Psoas muscle (tissue), 8 donors: ENCODE data around the gene LILRB2. TPM values are rescaled to one million over a fixed set of nuclear protein-coding genes. Genes with fewer than 3 reads are reported as not detected.
"Not testable (repeated sequence)": the region's sequence is repeated elsewhere in the genome, so short reads cannot be mapped to it uniquely, and the experiment has no call there.

Source experiments
- ATAC-seq, 4 donors: fragments of 200-7000 bp; cut with Tn5 transposase; one replicate each; pipeline ENCODE4 v1.9.1; 2020; ENCODE audit warnings: moderate library complexity in 3 of 4, mild to moderate bottlenecking in 2 of 4
- DNase-seq, 2 donors: peaks; one replicate each; pipeline ENCODE4 v3.0.0-alpha.2; 2020
- H3K27ac ChIP-seq: fragments of 200-600 bp; one replicate; pipeline ENCODE4 v1.8.0; 2022
- H3K27me3 ChIP-seq, 3 donors: fragments of 200-600 bp in 1 of 3; one replicate each; pipeline versions ENCODE4 v1.6.1 to v1.8.0; 2013 to 2022; ENCODE audit warnings: low read length in 2 of 3, mild to moderate bottlenecking in 2 of 3, moderate library complexity in 1 of 3; ENCODE audit not compliant: insufficient read depth in 3 of 3
- H3K36me3 ChIP-seq, 2 donors: fragments of 200-600 bp in 1 of 2; one replicate each; pipeline versions ENCODE4 v1.6.1 to v1.8.0; 2013 to 2022; ENCODE audit warnings: low read depth in 1 of 2, mild to moderate bottlenecking in 1 of 2, moderate library complexity in 1 of 2; ENCODE audit not compliant: insufficient read depth in 1 of 2
- H3K4me1 ChIP-seq: fragments of 200-600 bp; one replicate; pipeline ENCODE4 v1.8.0; 2022
- H3K4me3 ChIP-seq: fragments of 200-600 bp; one replicate; pipeline ENCODE4 v1.8.0; 2022; ENCODE audit warnings: mild to moderate bottlenecking
- H3K9me3 ChIP-seq: fragments of 200-600 bp; one replicate; pipeline ENCODE4 v1.8.0; 2022
- CTCF ChIP-seq: fragments of 200-600 bp; IDR thresholded peaks from one replicate; pipeline ENCODE4 v1.8.0; 2022; ENCODE audit warnings: antibody characterized with exemption
- WGBS, 3 donors: extraction: QIAGEN DNeasy Blood & Tissue Kit; methylation state at CpG; one replicate each; pipeline versions ENCODE4 v1.1.6 to v1.1.7; 2013; 5-methylcytosine and 5-hydroxymethylcytosine counted together
- intact Hi-C, 2 donors: fragments of 100-400 bp; cut with DNase I; formaldehyde crosslinking; loops; one replicate each; pipeline versions ENCODE4 v1.11.0 to v1.14.2; 2022
- polyA plus RNA-seq, 3 donors: library from polyadenylated mRNA; stranded (reverse); fragments of 200-250 nt; gene quantifications; one replicate each; pipeline ENCODE4 v1.2.3, GENCODE V29; 2013
- total RNA-seq, 4 donors: library from RNA; stranded (reverse); fragmentation: NEBNext Ultra II Directional in 2 of 4; extraction: Animal tissue kit (Norgen Biotek cat#: 25700) in 2 of 4; gene quantifications; one replicate each; pipeline versions ENCODE4 v1.2.1 to v1.2.4, GENCODE V29; 2021 to 2023
- donor health status: healthy with polysubstance abuse.
- donor health status: DM: no; HTN: no; CAD: no; lungs with moderate emphysema.
- donor health status: Bipolar disorder and iron deficiency.
- donor health status: healthy.
- donor health status: DM: yes; HTN: yes; CAD: no.
- donor health status: DM: no; HTN: no; CAD: no.
- donor health status: DM: no; HTN: no; CAD: no.
- donor health status: DM: yes; HTN: yes; CAD: no.

Gene LILRB2
- total and polyA plus RNA-seq, 7 donors: 0.41 to 2.4 (median 1.2) TPM

- no peaks in the 10 kb centered on the region for H3K36me3 ChIP-seq
- ATAC-seq (no peak), DNase-seq (no peak)
- no peaks in the 10 kb centered on the region for H3K27me3 ChIP-seq
- H3K4me1 ChIP-seq: no peaks in the 10 kb centered on the region
- WGBS, 3 donors: 66 to 71% (median 68%) methylated on average over 3 of the region's 3 CpGs
- H3K27ac ChIP-seq: no peak overlapping the region
- no peak for TF ChIP-seq CTCF
- no peaks in the 10 kb centered on the region for H3K9me3 ChIP-seq
- H3K4me3 ChIP-seq: no peak overlapping the region
- intact Hi-C loops: no loop called here
These were observed 7.1 kb downstream of the LILRB2 start for GRCh38 chr19:54273821-54274220.

- intact Hi-C loops, H3K27me3 ChIP-seq, ATAC-seq, H3K27ac ChIP-seq, H3K4me1 ChIP-seq, DNase-seq, H3K9me3 ChIP-seq, H3K4me3 ChIP-seq, H3K36me3 ChIP-seq: not testable (repeated sequence)
- 23 to 34% (median 34%) methylated on average over 5 of the region's 5 CpGs for WGBS, 3 donors
These were observed 8.7 kb downstream of the LILRB2 start for GRCh38 chr19:54272181-54272580.

- WGBS, 3 donors: 57 to 58% (median 57%) methylated on average over 3 to 4 of the region's 4 CpGs
- ATAC-seq, H3K9me3 ChIP-seq, H3K4me1 ChIP-seq, H3K36me3 ChIP-seq, H3K27me3 ChIP-seq, H3K27ac ChIP-seq, H3K4me3 ChIP-seq, DNase-seq, intact Hi-C loops: not testable (repeated sequence)
These were observed 9.3 kb downstream of the LILRB2 start for GRCh38 chr19:54271587-54271986.

DNA sequence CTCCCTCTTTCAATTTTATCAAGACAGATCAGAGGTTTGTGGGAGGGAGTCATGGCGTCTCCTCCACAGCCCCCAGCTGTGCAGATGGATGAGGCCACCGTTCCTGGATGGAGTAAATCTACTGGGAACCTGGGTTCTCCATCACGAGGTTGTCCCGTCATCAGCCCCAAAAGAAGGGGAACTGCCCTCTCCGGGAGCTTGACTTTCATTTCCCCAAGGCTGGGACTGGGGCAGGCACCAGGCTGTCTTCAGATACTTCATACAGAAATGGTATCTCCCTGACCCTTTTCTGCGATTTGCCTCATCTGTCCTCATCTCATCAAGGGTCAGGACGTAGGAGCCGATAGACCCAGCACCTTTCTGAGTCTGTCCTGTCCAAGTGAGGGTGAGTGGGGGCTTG, 9.8 kb downstream of the LILRB2 start:
- Histone ChIP-seq H3K9me3 (no peaks in the 10 kb centered on the region), H3K4me3 (no peak overlapping the region), H3K36me3 (no peaks in the 10 kb centered on the region), H3K27ac (no peak overlapping the region), H3K4me1 (no peaks in the 10 kb centered on the region), H3K27me3 (peaks cover 0 to 3% (median 0%) of the 10 kb centered on the region in 3 donors)
- DNase-seq (no peak), ATAC-seq (no peak)
- intact Hi-C loops: no loop called here
- no peak for TF ChIP-seq CTCF
- WGBS, 3 donors: 73 to 80% (median 79%) methylated on average over 8 of the region's 8 CpGs

DNA sequence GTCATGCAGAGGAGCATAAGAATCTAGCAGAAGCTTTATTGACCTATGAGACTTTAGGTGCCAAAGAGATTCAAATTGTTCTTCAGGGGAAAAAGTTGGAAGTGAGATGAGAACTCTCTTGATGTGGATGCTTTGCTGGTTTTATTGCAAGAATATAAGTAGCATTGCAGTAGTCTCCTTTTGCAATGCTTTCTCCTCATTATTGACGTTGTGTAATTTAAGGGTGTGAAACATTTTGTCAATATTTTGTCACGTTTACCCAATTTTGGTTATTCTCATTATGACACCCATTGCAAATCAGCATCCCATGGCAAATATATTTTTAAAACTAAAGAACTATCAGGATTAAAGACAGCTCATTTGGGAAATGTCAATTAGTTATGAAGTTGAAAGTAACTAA, 12.0 kb downstream of the LILRB2 start:
- intact Hi-C loops: no loop called here
- ATAC-seq: no peak
- no peak overlapping the region for H3K27ac ChIP-seq
- no peak for TF ChIP-seq CTCF
- DNase-seq: no peak
- no peak overlapping the region for H3K4me3 ChIP-seq
- H3K4me1 ChIP-seq: no peaks in the 10 kb centered on the region
- WGBS, 3 donors: 47 to 49% (median 48%) methylated on average over 2 of the region's 2 CpGs
- H3K9me3 ChIP-seq: no peaks in the 10 kb centered on the region
- H3K27me3 ChIP-seq: peaks cover 0 to 3% (median 0%) of the 10 kb centered on the region in 3 donors
- no peaks in the 10 kb centered on the region for H3K36me3 ChIP-seq

DNA sequence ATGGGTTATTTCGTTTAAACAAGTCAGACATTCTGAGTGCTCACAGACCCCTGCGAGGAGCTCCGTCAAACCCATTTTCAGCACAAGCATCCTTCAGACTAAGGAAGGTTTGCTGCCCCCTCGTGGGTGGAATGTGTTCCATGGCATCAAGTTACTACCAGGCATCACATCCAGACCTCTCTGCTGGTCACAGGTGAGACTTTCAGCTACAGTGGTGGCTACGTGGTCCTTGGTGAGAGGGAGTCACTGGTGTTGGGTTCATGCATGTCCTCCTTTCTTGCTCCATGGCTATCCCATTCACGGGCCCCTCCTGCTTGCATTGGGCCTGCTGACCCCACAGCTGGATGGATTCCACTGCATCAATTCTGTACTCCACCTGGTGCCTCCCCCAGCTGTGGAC, 14.8 kb downstream of the LILRB2 start:
- peak; percentile 41 for TF ChIP-seq CTCF
- no peak overlapping the region for H3K4me3 ChIP-seq

More for the DNA sequence above, 14.8 kb downstream of the LILRB2 start:
- WGBS, 3 donors: 2 to 3% (median 3%) methylated on average over 6 of the region's 6 CpGs
- ATAC-seq (no peak), DNase-seq (peak in 1 of 2 donors; percentile 56)
- Histone ChIP-seq H3K36me3 (no peaks in the 10 kb centered on the region), H3K27me3 (peaks cover 0 to 3% (median 0%) of the 10 kb centered on the region in 3 donors), H3K9me3 (no peaks in the 10 kb centered on the region), H3K4me1 (no peaks in the 10 kb centered on the region), H3K27ac (no peak overlapping the region)
- intact Hi-C loops: no loop called here
